Astrocyte of the hippocampus (primary cell): ENCODE results near the gene PUS3.

Source experiments
- DNase-seq: peaks from one replicate; pipeline ENCODE4 v3.0.0; 2011; ENCODE audit warnings: low read depth, low spot score

The PUS3 gene

GRCh38 chr11:125902927-125903710 is at the start of gene PUS3:
Gene PUS3 (minus strand): TSS chr11:125903206. CDS start chr11:125896284, 6,922 bp downstream.
- DNase-seq = peak; percentile 93

- DNase-seq = no peak
These were observed 49.6 kb upstream of the PUS3 start for GRCh38 chr11:125952559-125952958.

- no peak for DNase-seq
These were observed 48.7 kb upstream of the PUS3 start for GRCh38 chr11:125951731-125952130.

- DNase-seq = no peak
These were observed 48.0 kb upstream of the PUS3 start for GRCh38 chr11:125950696-125951651.

GRCh38 chr11:125950178-125950490 is 47.1 kb upstream of the PUS3 start:
- no peak for DNase-seq

- no peak for DNase-seq
These were observed 46.5 kb upstream of the PUS3 start for GRCh38 chr11:125949271-125950177.

- DNase-seq = no peak
These were observed 45.5 kb upstream of the PUS3 start for GRCh38 chr11:125948278-125949051.

- DNase-seq = no peak
These were observed 44.6 kb upstream of the PUS3 start for GRCh38 chr11:125947419-125948277.

GRCh38 chr11:125946712-125947418 is 43.9 kb upstream of the PUS3 start:
- no peak for DNase-seq

- no peak for DNase-seq
These were observed 43.0 kb upstream of the PUS3 start, which contains the start of gene VSIG10L2 for GRCh38 chr11:125945797-125946520. Gene VSIG10L2 (plus strand): TSS chr11:125946044. CDS start chr11:125946056, 12 bp downstream.

GRCh38 chr11:125945011-125945796 is 42.2 kb upstream of the PUS3 start:
- DNase-seq = no peak

GRCh38 chr11:125944350-125945010 is 41.5 kb upstream of the PUS3 start:
- no peak for DNase-seq

- DNase-seq = no peak
These were observed 40.8 kb upstream of the PUS3 start for GRCh38 chr11:125943661-125944349.

GRCh38 chr11:125942771-125943428 is 39.9 kb upstream of the PUS3 start:
- DNase-seq = no peak

GRCh38 chr11:125941619-125942611 is 38.9 kb upstream of the PUS3 start:
- peak; percentile 75 for DNase-seq
